Kidney (tissue), 14 donors: Measurements from ENCODE around the gene MOB1B. TPM values are rescaled to one million over a fixed set of nuclear protein-coding genes. Genes with fewer than 3 reads are reported as not detected.

Source experiments
- DNase-seq, 5 donors: peaks; one replicate each; pipeline ENCODE4 v3.0.0-alpha.2; 2013 to 2020
- FAIRE-seq: peaks from 2 replicates; lab custom pipeline; 2012; peaks lifted over from hg19 to GRCh38; lab: Jason Lieb, UNC
- H3K27ac ChIP-seq, 2 donors: one replicate each; pipeline ENCODE4 v1.7.0; 2013; ENCODE audit warnings: low read depth in 2 of 2, low read length in 2 of 2, inconsistent platforms in 1 of 2
- H3K27me3 ChIP-seq: one replicate; pipeline ENCODE4 v1.7.1; 2013; ENCODE audit warnings: low read length, inconsistent platforms; ENCODE audit not compliant: control insufficient read depth, insufficient read depth
- H3K36me3 ChIP-seq, 3 donors: one replicate each; pipeline versions ENCODE4 v1.7.0 to v1.7.1; 2013; ENCODE audit warnings: low read length in 3 of 3, control low read depth in 1 of 3, inconsistent platforms in 1 of 3; ENCODE audit not compliant: insufficient read depth in 3 of 3, control insufficient read depth in 2 of 3
- H3K4me1 ChIP-seq, 3 donors: one replicate each; pipeline versions ENCODE4 v1.7.0 to v1.7.1; 2013; ENCODE audit warnings: low read length in 3 of 3, inconsistent platforms in 1 of 3, low read depth in 1 of 3; ENCODE audit not compliant: control insufficient read depth in 2 of 3, insufficient read depth in 2 of 3
- H3K4me3 ChIP-seq, 3 donors: one replicate each; pipeline versions ENCODE4 v1.7.0 to v1.8.1; 2013; ENCODE audit warnings: low read length in 3 of 3, control low read depth in 1 of 3, inconsistent platforms in 1 of 3
- H3K9ac ChIP-seq, 3 donors: one replicate each; pipeline versions ENCODE4 v1.7.0 to v1.7.1; 2013; ENCODE audit warnings: low read length in 3 of 3, control low read depth in 1 of 3, inconsistent platforms in 1 of 3
- H3K9me3 ChIP-seq, 3 donors: one replicate each; pipeline versions ENCODE4 v1.7.0 to v1.7.1; 2013; ENCODE audit warnings: low read length in 3 of 3, control low read depth in 1 of 3, inconsistent platforms in 1 of 3; ENCODE audit not compliant: control insufficient read depth in 2 of 3, insufficient read depth in 1 of 3
- CTCF ChIP-seq: IDR thresholded peaks from 3 replicates; pipeline ENCODE4 v1.5.1; 2012; ENCODE audit warnings: mild to moderate bottlenecking, moderate library complexity, borderline replicate concordance; ENCODE audit not compliant: insufficient read depth; ENCODE audit errors: extremely low read depth
- intact Hi-C: fragments of 100-400 bp; cut with DNase I; formaldehyde crosslinking; loops from one replicate; pipeline ENCODE4 v1.11.1; 2022
- polyA plus RNA-seq: library from polyadenylated mRNA; stranded (reverse); fragments of 350-450 nt; fragmentation: Illumina TruSeq; extraction: RNeasy Lipid Tissue Mini Kit (QIAGEN cat#74804); gene quantifications from one replicate; pipeline ENCODE4 v1.2.3, GENCODE V29; 2014; ENCODE audit warnings: low read depth, low replicate concordance; ENCODE audit not compliant: insufficient read depth
- total RNA-seq: library from RNA; stranded (reverse); fragmentation: NEBNext Ultra II Directional; extraction: Animal tissue kit (Norgen Biotek cat#: 25700); gene quantifications from one replicate; pipeline ENCODE4 v1.2.1, GENCODE V29; 2021
- donor health status: control.
- donor health status: control.
- donor health status: control.
- donor health status: control.
- donor health status: control.
- donor health status: DM: yes; HTN: yes; CAD: no.
- donor health status: Normal renal cell carcinoma (clear cell type).

MOB1B gene
- total and polyA plus RNA-seq, 2 donors from 2014 or later, result 13.9 to 34.2 TPM

GRCh38 chr4:70930530-70931256 is 28.5 kb downstream of the MOB1B start:
- intact Hi-C loops, result no loop called here
- Histone ChIP-seq H3K9ac (no peak overlapping the region), H3K27ac (no peak overlapping the region), H3K36me3 (no peaks in the 10 kb centered on the region), H3K27me3 (no peaks in the 10 kb centered on the region), H3K4me1 (peaks cover 0 to 7% (median 2%) of the 10 kb centered on the region in 3 donors), H3K4me3 (no peak overlapping the region), H3K9me3 (no peaks in the 10 kb centered on the region)
- no peak for TF ChIP-seq CTCF
- DNase-seq, result peak in 1 of 5 donors; percentile 19
- no peak for FAIRE-seq

GRCh38 chr4:70931347-70931746 is 29.2 kb downstream of the MOB1B start:
- DNase-seq (no peak), FAIRE-seq (no peak)
- H3K36me3 ChIP-seq, result no peaks in the 10 kb centered on the region
- H3K4me3 ChIP-seq, result no peak overlapping the region
- no peaks in the 10 kb centered on the region for H3K9me3 ChIP-seq
- H3K9ac ChIP-seq, result no peak overlapping the region
- no peak for TF ChIP-seq CTCF
- no peaks in the 10 kb centered on the region for H3K27me3 ChIP-seq
- intact Hi-C loops, result no loop called here
- peaks cover 0 to 7% (median 2%) of the 10 kb centered on the region in 3 donors for H3K4me1 ChIP-seq
- no peak overlapping the region for H3K27ac ChIP-seq

- FAIRE-seq (no peak), DNase-seq (no peak)
- no peak overlapping the region for H3K27ac ChIP-seq
- no peak for TF ChIP-seq CTCF
- H3K36me3 ChIP-seq, result no peaks in the 10 kb centered on the region
- peaks cover 0 to under 1% (median 0%) of the 10 kb centered on the region in 3 donors for H3K4me1 ChIP-seq
- H3K27me3 ChIP-seq, result no peaks in the 10 kb centered on the region
- no peak overlapping the region for H3K9ac ChIP-seq
- intact Hi-C loops, result no loop called here
- H3K9me3 ChIP-seq, result no peaks in the 10 kb centered on the region
- no peak overlapping the region for H3K4me3 ChIP-seq
Measured at GRCh38 chr4:70932984-70933383, 30.8 kb downstream of the MOB1B start.
